GM12878 (cell line): ENCODE results near the gene DNAH8. TPM values are rescaled to one million over a fixed set of nuclear protein-coding genes. Genes with fewer than 3 reads are reported as not detected.

Experiments used
- ATAC-seq: fragments of 200-7000 bp; cut with Tn5 transposase; 3 replicates; pipeline ENCODE4 v1.9.1; 2020; ENCODE audit warnings: mild to moderate bottlenecking, moderate library complexity
- BruUV-seq: library from RNA; stranded (reverse); fragments of 400-500 nt; replicated peaks from 2 replicates; lab custom pipeline; 2021; lab: Mats Ljungman, UMichigan
- CTCF ChIA-PET: fragments of 300-600 bp; sonication (Branson Sonifier 250); formaldehyde crosslinking; extraction: SDS; loops from one replicate; lab custom pipeline; 2021; ENCODE audit warnings: inconsistent platforms; lab: Yijun Ruan, JAX
- POLR2A ChIA-PET: fragments of 350-600 bp; formaldehyde crosslinking; extraction: SDS; loops from one replicate; lab custom pipeline; 2021; ENCODE audit warnings: inconsistent platforms; lab: Charles Lee
- RAD21 ChIA-PET: fragments of 300-600 bp; sonication (Branson Sonifier 250); formaldehyde crosslinking; loops from one replicate; lab custom pipeline; 2023; ENCODE audit warnings: antibody characterized with exemption; ENCODE audit not compliant: unreplicated experiment; lab: Charles Lee
- SMC1A ChIA-PET: fragments of 300-600 bp; sonication (Branson Sonifier 250); formaldehyde crosslinking; loops from one replicate; lab custom pipeline; 2023; ENCODE audit not compliant: unreplicated experiment, uncharacterized antibody; lab: Charles Lee
- DNase-seq: peaks from one replicate; pipeline ENCODE4 v3.0.0-alpha.2; 2011; ENCODE audit warnings: low read depth, low spot score
- FAIRE-seq: peaks from 3 replicates; lab custom pipeline; 2011; peaks lifted over from hg19 to GRCh38; lab: Jason Lieb, UNC
- H2AFZ ChIP-seq: 2 replicates; pipeline ENCODE4 v1.6.0; 2011; ENCODE audit warnings: low read depth, low read length, control low read depth; ENCODE audit not compliant: control insufficient read depth
- H3K27ac ChIP-seq: 2 replicates; pipeline ENCODE4 v1.5.1; 2011; ENCODE audit warnings: control low read depth; ENCODE audit not compliant: control insufficient read depth, insufficient read depth
- H3K27me3 ChIP-seq, 2 experiments: replicated peaks in 1 of 2; 2 replicates each; pipeline versions ENCODE4 v1.6.0 to v1.6.1; 2011; ENCODE audit warnings: low read length in 1 of 2; ENCODE audit not compliant: control insufficient read depth in 2 of 2, insufficient read depth in 2 of 2
- H3K36me3 ChIP-seq, 2 experiments: 2 replicates each; pipeline ENCODE4 v1.5.1; 2011; ENCODE audit warnings: low read length in 1 of 2; ENCODE audit not compliant: control insufficient read depth in 2 of 2, insufficient read depth in 2 of 2
- H3K4me1 ChIP-seq: 2 replicates; pipeline ENCODE4 v1.6.1; 2011; ENCODE audit warnings: mild to moderate bottlenecking, low read length, moderate library complexity, mixed read lengths; ENCODE audit not compliant: control insufficient read depth, insufficient read depth
- H3K4me2 ChIP-seq: 2 replicates; pipeline ENCODE4 v1.6.0; 2011; ENCODE audit warnings: control low read depth; ENCODE audit not compliant: control insufficient read depth, insufficient read depth
- H3K4me3 ChIP-seq: fragments of 200-600 bp; sonication (generic); 2 replicates; pipeline ENCODE4 v1.5.1; 2016
- H3K79me2 ChIP-seq: 2 replicates; pipeline ENCODE4 v1.6.0; 2011; ENCODE audit warnings: low read length; ENCODE audit not compliant: control insufficient read depth, insufficient read depth
- H3K9ac ChIP-seq: 2 replicates; pipeline ENCODE4 v1.8.0; 2011; ENCODE audit warnings: low read length, control low read depth, mixed read lengths; ENCODE audit not compliant: control insufficient read depth, insufficient read depth
- H3K9me3 ChIP-seq: replicated peaks from 3 replicates; pipeline ENCODE4 v1.5.1; 2011; ENCODE audit warnings: mild to moderate bottlenecking, low read length; ENCODE audit not compliant: control insufficient read depth, insufficient read depth
- H4K20me1 ChIP-seq: 2 replicates; pipeline ENCODE4 v1.6.0; 2011; ENCODE audit not compliant: control insufficient read depth, insufficient read depth
- CBX5 ChIP-seq: sonication (generic); IDR thresholded peaks from 2 replicates; pipeline ENCODE4 v1.6.1; 2016; ENCODE audit warnings: low read depth, moderate library complexity, mild to moderate bottlenecking, inconsistent platforms
- E2F8 ChIP-seq: fragments of 450-650 bp; IDR thresholded peaks from 2 replicates; pipeline ENCODE4 v1.6.1; 2018; ENCODE audit warnings: mild to moderate bottlenecking, low read depth, moderate library complexity; ENCODE audit not compliant: partially characterized antibody
- MTA3 ChIP-seq: IDR thresholded peaks from 2 replicates; pipeline ENCODE4 v1.6.1; 2012; ENCODE audit warnings: low read length, inconsistent platforms, borderline replicate concordance
- MYB ChIP-seq: fragments of 150-350 bp; IDR thresholded peaks from 2 replicates; pipeline ENCODE4 v1.6.1; 2014; ENCODE audit warnings: mild to moderate bottlenecking, low read depth, low read length, borderline replicate concordance
- PAX5 ChIP-seq: IDR thresholded peaks from 2 replicates; pipeline ENCODE4 v1.6.1; 2011; ENCODE audit warnings: low read depth, low read length, borderline replicate concordance
- POLR2A ChIP-seq: IDR thresholded peaks from 2 replicates; pipeline ENCODE4 v1.6.1; 2011; ENCODE audit warnings: low read depth, mild to moderate bottlenecking, low read length
- POLR2AphosphoS5 ChIP-seq: IDR thresholded peaks from 2 replicates; pipeline ENCODE4 v1.6.1; 2011; ENCODE audit warnings: mild to moderate bottlenecking, low read length, inconsistent platforms
- POU2F2 ChIP-seq: IDR thresholded peaks from 3 replicates; pipeline ENCODE4 v1.6.1; 2011; ENCODE audit warnings: low read depth, mild to moderate bottlenecking, low read length, borderline replicate concordance
- RCOR1 ChIP-seq: conservative IDR thresholded peaks from 2 replicates; pipeline ENCODE4 v1.6.1; 2012; ENCODE audit warnings: low read depth, low read length, improper control_type of control experiment
- TARDBP ChIP-seq: IDR thresholded peaks from 2 replicates; pipeline ENCODE4 v1.6.1; 2016; ENCODE audit warnings: borderline replicate concordance
- ZBED1 ChIP-seq: IDR thresholded peaks from 2 replicates; pipeline ENCODE4 v1.6.1; 2016; ENCODE audit warnings: borderline replicate concordance
- WGBS: methylation state at CpG from one replicate; pipeline ENCODE4 v1.1.6; 2016; ENCODE audit warnings: low lambda C conversion rate; ENCODE audit not compliant: insufficient replicate concordance, insufficient coverage; ENCODE audit errors: missing lambda C conversion rate; 5-methylcytosine and 5-hydroxymethylcytosine counted together
- in situ Hi-C: fragments of 300-500 bp; cut with MboI; formaldehyde crosslinking; loops from 9 replicates; pipeline ENCODE4 v1.14.3; 2018; ENCODE audit warnings: mixed read lengths
- intact Hi-C: fragments of 100-400 bp; cut with micrococcal nuclease; formaldehyde crosslinking; loops from one replicate; pipeline ENCODE4 v1.14.2; 2022; ENCODE audit not compliant: unreplicated experiment
- polyA plus RNA-seq, 11 experiments: library from polyadenylated mRNA; depleted of rRNA in 4 of 11; unstranded in 6 of 11; stranded (reverse) in 5 of 11; fragments of >200 nt; fragmentation: Nextera tagmentation in 4 of 11; fragmentation: Illumina TruSeq in 1 of 11; extraction: Ambion mirVana in 4 of 11; extraction: Trizol in 1 of 11; gene quantifications; 1 replicate in 1 of 11; 2 replicates in 10 of 11; pipeline versions ENCODE4 v1.2.1 to v1.2.3, GENCODE V29; 2011 to 2016; ENCODE audit warnings: inconsistent platforms in 2 of 11, missing spikeins in 2 of 11, low read depth in 1 of 11
- total RNA-seq, 4 experiments: library from RNA; depleted of rRNA in 3 of 4; stranded (reverse); fragments of >200 nt in 3 of 4; fragmentation: Illumina TruSeq in 1 of 4; extraction: Trizol in 1 of 4; gene quantifications; 2 replicates each; pipeline versions ENCODE4 v1.2.1 to v1.2.3, GENCODE V29; 2013 to 2021
- TF ChIP-seq, protein P1 (sequence below): IDR thresholded peaks from 2 replicates; pipeline ENCODE4 v1.6.1; 2012; ENCODE audit warnings: low read length, inconsistent platforms
- TF ChIP-seq, protein P2 (sequence below): IDR thresholded peaks from 2 replicates; pipeline ENCODE4 v1.6.1; 2012; ENCODE audit warnings: improper control_type of control experiment, low read depth, low read length; ENCODE audit not compliant: insufficient replicate concordance
- TF ChIP-seq, protein P3 (sequence below): fragments of 450-650 bp; IDR thresholded peaks from 2 replicates; pipeline ENCODE4 v1.6.1; 2017; ENCODE audit warnings: borderline replicate concordance

The DNAH8 gene
- total and polyA plus RNA-seq, 10 of the 15 experiments (the other 5 are each of a cell fraction or from before 2014, with no cell fraction given): 0.02 to 0.34 (median 0.10) TPM; not detected in 3

DNA sequence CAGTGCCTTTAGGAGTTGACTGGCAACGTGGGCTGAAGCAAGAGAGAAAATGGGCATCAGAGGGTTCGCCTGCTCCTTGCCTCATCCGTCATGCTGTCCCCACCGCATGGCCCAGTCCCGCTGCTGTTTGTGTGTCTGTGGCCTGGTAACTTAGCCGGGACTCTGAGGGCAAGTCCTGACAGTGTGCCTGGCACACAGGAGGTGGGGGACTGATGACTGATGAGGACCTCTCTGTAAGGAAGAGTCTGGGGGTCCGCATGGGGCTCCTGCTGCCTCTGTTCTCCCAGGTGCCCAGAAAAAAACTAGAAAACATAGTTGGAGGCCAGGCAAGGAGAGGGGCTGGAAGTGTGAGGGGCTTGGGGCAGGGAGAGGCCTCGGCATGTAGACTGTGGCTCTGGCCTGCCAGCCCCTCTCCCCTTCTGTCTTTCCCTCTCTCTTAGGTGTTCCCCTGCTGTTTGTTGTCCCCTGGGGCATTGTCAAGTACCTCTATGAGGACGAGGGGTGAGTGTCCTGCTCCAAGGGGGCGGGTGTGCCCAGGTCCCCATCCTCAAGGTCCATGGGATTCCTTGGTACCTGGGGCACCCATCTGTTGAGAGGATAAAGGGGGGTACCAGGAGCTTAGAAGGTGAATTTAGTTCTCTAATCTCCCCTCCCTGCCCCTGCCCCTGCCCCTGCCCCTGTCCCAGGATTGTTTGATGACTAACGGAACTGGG lies 362.9 kb downstream of the DNAH8 start:
- no peak overlapping the region for H3K9ac ChIP-seq
- no peaks in the 10 kb centered on the region for H3K27me3 ChIP-seq
- H2AFZ ChIP-seq: no peak overlapping the region
- ChIA-PET SMC1A (no interaction called here), RAD21 (no interaction called here), CTCF (no interaction called here), POLR2A (no interaction called here)
- peaks cover 17% of the 10 kb centered on the region; the same call in 1 of the 2 replicates for H3K4me1 ChIP-seq
- no peak overlapping the region for H3K4me2 ChIP-seq
- H3K36me3 ChIP-seq: no peaks in the 10 kb centered on the region
- ATAC-seq (no peak), DNase-seq (no peak), FAIRE-seq (no peak)
- H3K9me3 ChIP-seq: no peaks in the 10 kb centered on the region
- in situ Hi-C loops (no loop called here), intact Hi-C loops (no loop called here)
- WGBS: 46% methylated on average over 11 of the region's 11 CpGs
- H3K79me2 ChIP-seq: no peaks in the 10 kb centered on the region
- H4K20me1 ChIP-seq: no peaks in the 10 kb centered on the region
- H3K27ac ChIP-seq: no peak overlapping the region
- H3K4me3 ChIP-seq: no peak overlapping the region
- BruUV-seq: no TSS peak
- TF ChIP-seq POLR2A (no peak), CBX5 (no peak), ZBED1 (no peak), TARDBP (no peak), MTA3 (no peak), MYB (no peak), E2F8 (no peak), POU2F2 (no peak), POLR2AphosphoS5 (no peak), RCOR1 (no peak), PAX5 (no peak)
- TF ChIP-seq, protein P1, sequence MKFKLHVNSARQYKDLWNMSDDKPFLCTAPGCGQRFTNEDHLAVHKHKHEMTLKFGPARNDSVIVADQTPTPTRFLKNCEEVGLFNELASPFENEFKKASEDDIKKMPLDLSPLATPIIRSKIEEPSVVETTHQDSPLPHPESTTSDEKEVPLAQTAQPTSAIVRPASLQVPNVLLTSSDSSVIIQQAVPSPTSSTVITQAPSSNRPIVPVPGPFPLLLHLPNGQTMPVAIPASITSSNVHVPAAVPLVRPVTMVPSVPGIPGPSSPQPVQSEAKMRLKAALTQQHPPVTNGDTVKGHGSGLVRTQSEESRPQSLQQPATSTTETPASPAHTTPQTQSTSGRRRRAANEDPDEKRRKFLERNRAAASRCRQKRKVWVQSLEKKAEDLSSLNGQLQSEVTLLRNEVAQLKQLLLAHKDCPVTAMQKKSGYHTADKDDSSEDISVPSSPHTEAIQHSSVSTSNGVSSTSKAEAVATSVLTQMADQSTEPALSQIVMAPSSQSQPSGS: no peak
- TF ChIP-seq, protein P2, sequence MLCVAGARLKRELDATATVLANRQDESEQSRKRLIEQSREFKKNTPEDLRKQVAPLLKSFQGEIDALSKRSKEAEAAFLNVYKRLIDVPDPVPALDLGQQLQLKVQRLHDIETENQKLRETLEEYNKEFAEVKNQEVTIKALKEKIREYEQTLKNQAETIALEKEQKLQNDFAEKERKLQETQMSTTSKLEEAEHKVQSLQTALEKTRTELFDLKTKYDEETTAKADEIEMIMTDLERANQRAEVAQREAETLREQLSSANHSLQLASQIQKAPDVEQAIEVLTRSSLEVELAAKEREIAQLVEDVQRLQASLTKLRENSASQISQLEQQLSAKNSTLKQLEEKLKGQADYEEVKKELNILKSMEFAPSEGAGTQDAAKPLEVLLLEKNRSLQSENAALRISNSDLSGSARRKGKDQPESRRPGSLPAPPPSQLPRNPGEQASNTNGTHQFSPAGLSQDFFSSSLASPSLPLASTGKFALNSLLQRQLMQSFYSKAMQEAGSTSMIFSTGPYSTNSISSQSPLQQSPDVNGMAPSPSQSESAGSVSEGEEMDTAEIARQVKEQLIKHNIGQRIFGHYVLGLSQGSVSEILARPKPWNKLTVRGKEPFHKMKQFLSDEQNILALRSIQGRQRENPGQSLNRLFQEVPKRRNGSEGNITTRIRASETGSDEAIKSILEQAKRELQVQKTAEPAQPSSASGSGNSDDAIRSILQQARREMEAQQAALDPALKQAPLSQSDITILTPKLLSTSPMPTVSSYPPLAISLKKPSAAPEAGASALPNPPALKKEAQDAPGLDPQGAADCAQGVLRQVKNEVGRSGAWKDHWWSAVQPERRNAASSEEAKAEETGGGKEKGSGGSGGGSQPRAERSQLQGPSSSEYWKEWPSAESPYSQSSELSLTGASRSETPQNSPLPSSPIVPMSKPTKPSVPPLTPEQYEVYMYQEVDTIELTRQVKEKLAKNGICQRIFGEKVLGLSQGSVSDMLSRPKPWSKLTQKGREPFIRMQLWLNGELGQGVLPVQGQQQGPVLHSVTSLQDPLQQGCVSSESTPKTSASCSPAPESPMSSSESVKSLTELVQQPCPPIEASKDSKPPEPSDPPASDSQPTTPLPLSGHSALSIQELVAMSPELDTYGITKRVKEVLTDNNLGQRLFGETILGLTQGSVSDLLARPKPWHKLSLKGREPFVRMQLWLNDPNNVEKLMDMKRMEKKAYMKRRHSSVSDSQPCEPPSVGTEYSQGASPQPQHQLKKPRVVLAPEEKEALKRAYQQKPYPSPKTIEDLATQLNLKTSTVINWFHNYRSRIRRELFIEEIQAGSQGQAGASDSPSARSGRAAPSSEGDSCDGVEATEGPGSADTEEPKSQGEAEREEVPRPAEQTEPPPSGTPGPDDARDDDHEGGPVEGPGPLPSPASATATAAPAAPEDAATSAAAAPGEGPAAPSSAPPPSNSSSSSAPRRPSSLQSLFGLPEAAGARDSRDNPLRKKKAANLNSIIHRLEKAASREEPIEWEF: no peak
- TF ChIP-seq, protein P3, sequence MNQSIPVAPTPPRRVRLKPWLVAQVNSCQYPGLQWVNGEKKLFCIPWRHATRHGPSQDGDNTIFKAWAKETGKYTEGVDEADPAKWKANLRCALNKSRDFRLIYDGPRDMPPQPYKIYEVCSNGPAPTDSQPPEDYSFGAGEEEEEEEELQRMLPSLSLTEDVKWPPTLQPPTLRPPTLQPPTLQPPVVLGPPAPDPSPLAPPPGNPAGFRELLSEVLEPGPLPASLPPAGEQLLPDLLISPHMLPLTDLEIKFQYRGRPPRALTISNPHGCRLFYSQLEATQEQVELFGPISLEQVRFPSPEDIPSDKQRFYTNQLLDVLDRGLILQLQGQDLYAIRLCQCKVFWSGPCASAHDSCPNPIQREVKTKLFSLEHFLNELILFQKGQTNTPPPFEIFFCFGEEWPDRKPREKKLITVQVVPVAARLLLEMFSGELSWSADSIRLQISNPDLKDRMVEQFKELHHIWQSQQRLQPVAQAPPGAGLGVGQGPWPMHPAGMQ: no peak
